ENCODE results near the gene RRP1. TPM values are rescaled to one million over a fixed set of nuclear protein-coding genes. Genes with fewer than 3 reads are reported as not detected.

Gene RRP1
- total RNA-seq, 1 experiment from 2014 or later, result 53.9 TPM

GRCh38 chr21:43741423-43742096 lies 47.8 kb upstream of the RRP1 start:
- H3K36me3 ChIP-seq (ENCODE audit: control insufficient read depth in 1 of 2, insufficient read depth in 2 of 2, low read length in 2 of 2), result peaks cover 16 to 20% of the 10 kb centered on the region in 2 experiments; a peak in 3 of 4 replicates
- no peak overlapping the region for H3K27ac ChIP-seq (ENCODE audit: low read depth, low read length)
- no peaks in the 10 kb centered on the region for H3K9me2 ChIP-seq (ENCODE audit: insufficient read depth)
- POLR2A ChIA-PET, result no interaction called here
- H3K4me2 ChIP-seq (ENCODE audit: low read length), result no peak overlapping the region
- BruUV-seq (replicated peaks), result no TSS peak
- H3K4me1 ChIP-seq (ENCODE audit: control insufficient read depth in 1 of 2, insufficient read depth in 2 of 2, low read length in 2 of 2), result peaks cover 0 to 24% of the 10 kb centered on the region in 2 experiments; a peak in 2 of 4 replicates
- intact Hi-C loops (cut with micrococcal nuclease), result no loop called here
- H3K79me2 ChIP-seq (ENCODE audit: insufficient read depth, low read length), result peaks cover 16% of the 10 kb centered on the region; the same call in 1 of the 2 replicates
- RAD21 ChIA-PET (ENCODE audit: low non-redundant PET in 1 of 2, low total read pairs in 2 of 2, uncharacterized antibody in 2 of 2, unreplicated experiment in 2 of 2), result no interaction called here
- H3K9me3 ChIP-seq (ENCODE audit: control insufficient read depth in 1 of 2, insufficient read depth in 1 of 2, low read depth in 1 of 2, low read length in 2 of 2), result no peaks in the 10 kb centered on the region
- 0 out of 2 replicates have a peak, but pooled peaks cover 6% of the 10 kb centered on the region for H4K20me1 ChIP-seq (ENCODE audit: insufficient read depth)
- no peaks in the 10 kb centered on the region for H3K27me3 ChIP-seq (ENCODE audit: insufficient read depth, low read length)
- H2AFZ ChIP-seq (ENCODE audit: low read depth, low read length, poor library complexity, severe bottlenecking), result no peak overlapping the region
- DNase-seq (ENCODE audit: low read depth, low spot score), result no peak
- TF ChIP-seq ZBTB33 (IDR thresholded peaks at IDR 0.05; ENCODE audit: extremely low read depth, insufficient replicate concordance, low read length), result no peak
- TF ChIP-seq CEBPB (IDR thresholded peaks at IDR 0.05; ENCODE audit: low read depth), result no peak
- TF ChIP-seq POLR2AphosphoS5 (IDR thresholded peaks at IDR 0.05; ENCODE audit: low read depth, low read length), result no peak
- TF ChIP-seq SP1 (IDR thresholded peaks at IDR 0.05; ENCODE audit: low read depth), result no peak
- no peak for TF ChIP-seq ZFX (IDR thresholded peaks at IDR 0.05)
- no peak for TF ChIP-seq EGR1 (IDR thresholded peaks at IDR 0.05; ENCODE audit: low read depth)
- no peak for TF ChIP-seq EZH2phosphoT487 (IDR thresholded peaks at IDR 0.05; ENCODE audit: borderline replicate concordance)
- TF ChIP-seq TCF7L2 (IDR thresholded peaks at IDR 0.05; ENCODE audit: borderline replicate concordance, extremely low read depth, insufficient read depth, insufficient read length), result no peak
- TF ChIP-seq CTCF (IDR thresholded peaks at IDR 0.05 in 2 of 3, conservative IDR thresholded peaks at IDR 0.05 in 1 of 3; ENCODE audit: borderline replicate concordance in 1 of 3, insufficient read depth in 1 of 3, low read depth in 2 of 3, low read length in 2 of 3), result no peak
- TF ChIP-seq REST (IDR thresholded peaks at IDR 0.05; ENCODE audit: low read depth), result no peak
- no peak for TF ChIP-seq POLR2A (IDR thresholded peaks at IDR 0.05; ENCODE audit: borderline replicate concordance, extremely low read depth, insufficient read depth, insufficient read length)
- no peak for TF ChIP-seq MAX (IDR thresholded peaks at IDR 0.05)
- TF ChIP-seq SRF (IDR thresholded peaks at IDR 0.05; ENCODE audit: low read depth), result no peak
- no peak for TF ChIP-seq ATF3 (IDR thresholded peaks at IDR 0.05)
- TF ChIP-seq ELF1 (IDR thresholded peaks at IDR 0.05; ENCODE audit: borderline replicate concordance, low read depth), result no peak
- no peak overlapping the region for H3K4me3 ChIP-seq (replicated peaks in 1 of 2; ENCODE audit: low read depth in 1 of 2, low read length in 2 of 2)
- CTCF ChIA-PET, result no interaction called here
- no peak overlapping the region for H3K9ac ChIP-seq (ENCODE audit: low read length)
- no peak for ATAC-seq
